GM12878 (cell line): Measurements from ENCODE around the gene SHH. TPM values are rescaled to one million over a fixed set of nuclear protein-coding genes. Genes with fewer than 3 reads are reported as not detected.

Source experiments
- ATAC-seq: fragments of 200-7000 bp; cut with Tn5 transposase; 3 replicates; pipeline ENCODE4 v1.9.1; 2020; ENCODE audit warnings: mild to moderate bottlenecking, moderate library complexity
- BruUV-seq: library from RNA; stranded (reverse); fragments of 400-500 nt; replicated peaks from 2 replicates; lab custom pipeline; 2021; lab: Mats Ljungman, UMichigan
- CTCF ChIA-PET: fragments of 300-600 bp; sonication (Branson Sonifier 250); formaldehyde crosslinking; extraction: SDS; loops from one replicate; lab custom pipeline; 2021; ENCODE audit warnings: inconsistent platforms; lab: Yijun Ruan, JAX
- POLR2A ChIA-PET: fragments of 350-600 bp; formaldehyde crosslinking; extraction: SDS; loops from one replicate; lab custom pipeline; 2021; ENCODE audit warnings: inconsistent platforms; lab: Charles Lee
- RAD21 ChIA-PET: fragments of 300-600 bp; sonication (Branson Sonifier 250); formaldehyde crosslinking; loops from one replicate; lab custom pipeline; 2023; ENCODE audit warnings: antibody characterized with exemption; ENCODE audit not compliant: unreplicated experiment; lab: Charles Lee
- SMC1A ChIA-PET: fragments of 300-600 bp; sonication (Branson Sonifier 250); formaldehyde crosslinking; loops from one replicate; lab custom pipeline; 2023; ENCODE audit not compliant: unreplicated experiment, uncharacterized antibody; lab: Charles Lee
- DNase-seq: peaks from one replicate; pipeline ENCODE4 v3.0.0-alpha.2; 2011; ENCODE audit warnings: low read depth, low spot score
- FAIRE-seq: peaks from 3 replicates; lab custom pipeline; 2011; peaks lifted over from hg19 to GRCh38; lab: Jason Lieb, UNC
- H2AFZ ChIP-seq: 2 replicates; pipeline ENCODE4 v1.6.0; 2011; ENCODE audit warnings: low read depth, low read length, control low read depth; ENCODE audit not compliant: control insufficient read depth
- H3K27ac ChIP-seq: 2 replicates; pipeline ENCODE4 v1.5.1; 2011; ENCODE audit warnings: control low read depth; ENCODE audit not compliant: control insufficient read depth, insufficient read depth
- H3K27me3 ChIP-seq, 2 experiments: replicated peaks in 1 of 2; 2 replicates each; pipeline versions ENCODE4 v1.6.0 to v1.6.1; 2011; ENCODE audit warnings: low read length in 1 of 2; ENCODE audit not compliant: control insufficient read depth in 2 of 2, insufficient read depth in 2 of 2
- H3K36me3 ChIP-seq, 2 experiments: 2 replicates each; pipeline ENCODE4 v1.5.1; 2011; ENCODE audit warnings: low read length in 1 of 2; ENCODE audit not compliant: control insufficient read depth in 2 of 2, insufficient read depth in 2 of 2
- H3K4me1 ChIP-seq: 2 replicates; pipeline ENCODE4 v1.6.1; 2011; ENCODE audit warnings: mild to moderate bottlenecking, low read length, moderate library complexity, mixed read lengths; ENCODE audit not compliant: control insufficient read depth, insufficient read depth
- H3K4me2 ChIP-seq: 2 replicates; pipeline ENCODE4 v1.6.0; 2011; ENCODE audit warnings: control low read depth; ENCODE audit not compliant: control insufficient read depth, insufficient read depth
- H3K4me3 ChIP-seq: fragments of 200-600 bp; sonication (generic); 2 replicates; pipeline ENCODE4 v1.5.1; 2016
- H3K79me2 ChIP-seq: 2 replicates; pipeline ENCODE4 v1.6.0; 2011; ENCODE audit warnings: low read length; ENCODE audit not compliant: control insufficient read depth, insufficient read depth
- H3K9ac ChIP-seq: 2 replicates; pipeline ENCODE4 v1.8.0; 2011; ENCODE audit warnings: low read length, control low read depth, mixed read lengths; ENCODE audit not compliant: control insufficient read depth, insufficient read depth
- H3K9me3 ChIP-seq: replicated peaks from 3 replicates; pipeline ENCODE4 v1.5.1; 2011; ENCODE audit warnings: mild to moderate bottlenecking, low read length; ENCODE audit not compliant: control insufficient read depth, insufficient read depth
- H4K20me1 ChIP-seq: 2 replicates; pipeline ENCODE4 v1.6.0; 2011; ENCODE audit not compliant: control insufficient read depth, insufficient read depth
- CEBPB ChIP-seq, 2 experiments: fragments of 150-350 bp in 1 of 2; IDR thresholded peaks; 2 replicates each; pipeline ENCODE4 v1.6.1; 2012 to 2014; ENCODE audit warnings: low read depth in 2 of 2, low read length in 2 of 2, borderline replicate concordance in 1 of 2, inconsistent platforms in 1 of 2
- ELK1 ChIP-seq: IDR thresholded peaks from 2 replicates; pipeline ENCODE4 v1.6.1; 2012; ENCODE audit warnings: low read depth, low read length, improper control_type of control experiment
- in situ Hi-C: fragments of 300-500 bp; cut with MboI; formaldehyde crosslinking; loops from 9 replicates; pipeline ENCODE4 v1.14.3; 2018; ENCODE audit warnings: mixed read lengths
- intact Hi-C: fragments of 100-400 bp; cut with micrococcal nuclease; formaldehyde crosslinking; loops from one replicate; pipeline ENCODE4 v1.14.2; 2022; ENCODE audit not compliant: unreplicated experiment
- polyA plus RNA-seq, 11 experiments: library from polyadenylated mRNA; depleted of rRNA in 4 of 11; unstranded in 6 of 11; stranded (reverse) in 5 of 11; fragments of >200 nt; fragmentation: Nextera tagmentation in 4 of 11; fragmentation: Illumina TruSeq in 1 of 11; extraction: Ambion mirVana in 4 of 11; extraction: Trizol in 1 of 11; gene quantifications; 1 replicate in 1 of 11; 2 replicates in 10 of 11; pipeline versions ENCODE4 v1.2.1 to v1.2.3, GENCODE V29; 2011 to 2016; ENCODE audit warnings: inconsistent platforms in 2 of 11, missing spikeins in 2 of 11, low read depth in 1 of 11
- total RNA-seq, 4 experiments: library from RNA; depleted of rRNA in 3 of 4; stranded (reverse); fragments of >200 nt in 3 of 4; fragmentation: Illumina TruSeq in 1 of 4; extraction: Trizol in 1 of 4; gene quantifications; 2 replicates each; pipeline versions ENCODE4 v1.2.1 to v1.2.3, GENCODE V29; 2013 to 2021

SHH gene
- total and polyA plus RNA-seq, 10 of the 15 experiments (the other 5 are each of a cell fraction or from before 2014, with no cell fraction given), result not detected

- no peak for TF ChIP-seq ELK1
Measured at GRCh38 chr7:155755026-155755425, 57.2 kb downstream of the SHH start (continued).

GRCh38 chr7:155754165-155754564, 58.1 kb downstream of the SHH start:
- no peak for FAIRE-seq

More at GRCh38 chr7:155754165-155754564, 58.1 kb downstream of the SHH start:
- DNase-seq (no peak), ATAC-seq (no peak)
- Histone ChIP-seq H3K4me1 (peaks cover 48% of the 10 kb centered on the region), H3K79me2 (peaks cover 79% of the 10 kb centered on the region), H3K9me3 (peaks cover 4% of the 10 kb centered on the region; the same call in 2 of the 3 replicates), H3K36me3 (peaks cover 8 to 9% of the 10 kb centered on the region in 2 experiments; a peak in 3 of 4 replicates), H3K4me3 (peak overlapping the region; percentile 59), H4K20me1 (no peaks in the 10 kb centered on the region), H3K27me3 (no peaks in the 10 kb centered on the region), H3K9ac (no peak overlapping the region; the same call in 1 of the 2 replicates), H2AFZ (no peak overlapping the region), H3K27ac (peak overlapping the region; percentile 86), H3K4me2 (peak overlapping the region; percentile 87)
- intact Hi-C loops (loop anchor here (10.0 kb wide), 1 partner anchor 549 kb away; no protein-coding TSS in a partner anchor), in situ Hi-C loops (loop anchor here (10.0 to 25.0 kb wide), 2 partner anchors 367 to 549 kb away; no protein-coding TSS in a partner anchor)
- ChIA-PET CTCF (interaction anchor here (1.0 to 3.9 kb wide), 6 partner anchors 8 to 157 kb away, joined by 3 to 15 read pairs (median 5); no protein-coding TSS in a partner anchor), RAD21 (interaction anchor here (0.9 to 1.4 kb wide), 4 partner anchors 9 to 155 kb away, joined by 3 to 6 read pairs (median 4); no protein-coding TSS in a partner anchor), SMC1A (interaction anchor here (0.6 to 1.6 kb wide), 8 partner anchors 13 to 155 kb away, joined by 3 to 7 read pairs (median 4); no protein-coding TSS in a partner anchor), POLR2A (no interaction called here)
- no TSS peak for BruUV-seq
- TF ChIP-seq CEBPB (IDR thresholded peaks at IDR 0.05; ENCODE audit: borderline replicate concordance in 1 of 2, low read depth in 2 of 2, low read length in 2 of 2), result no peak
